NOMO-1 treated with dmso at 0.1 percent for 144 hours (cell line): ENCODE data around the gene RALGPS2.

ENCODE experiments used
- DNase-seq: peaks from one replicate; lab custom pipeline; 2025; ENCODE audit not compliant: unreplicated experiment; lab: John Stamatoyannopoulos, UW

Gene RALGPS2

DNA sequence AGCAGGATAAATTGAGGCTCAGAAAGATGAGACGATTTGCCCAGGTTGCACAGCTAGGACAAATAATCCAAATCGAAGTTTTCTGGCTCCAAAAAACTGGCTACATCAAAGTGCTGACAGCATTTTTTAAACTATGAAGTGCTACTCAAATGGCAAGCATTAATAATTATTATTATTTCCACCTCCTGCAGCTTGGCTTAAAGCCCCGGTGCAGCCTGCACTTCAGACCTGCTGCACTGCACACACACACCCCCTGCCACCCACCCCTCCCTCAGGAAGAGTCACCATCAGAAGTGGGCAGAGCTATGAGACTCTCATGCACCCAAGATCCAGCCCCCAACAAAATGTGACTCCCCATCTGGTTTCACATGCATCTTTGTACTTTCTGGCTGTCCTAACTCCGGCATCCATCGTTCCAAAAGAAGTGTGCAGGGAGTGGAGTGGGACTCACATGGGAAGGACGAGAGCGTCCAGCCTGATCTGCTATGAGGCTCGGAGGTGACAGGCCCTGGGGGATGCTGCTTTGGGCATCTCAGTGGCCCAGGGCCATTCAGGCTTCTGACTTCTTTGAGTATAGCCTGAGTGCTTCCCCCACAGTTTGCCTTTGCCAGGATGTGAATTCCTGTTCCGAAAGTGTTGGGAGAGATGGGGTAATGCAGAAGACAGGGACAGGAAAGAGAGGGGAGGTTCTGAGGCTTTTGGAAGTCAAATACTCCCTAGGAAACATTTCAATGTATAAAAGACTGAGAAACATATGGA, 235.6 kb downstream of the RALGPS2 start:
- DNase-seq, result no peak

DNA sequence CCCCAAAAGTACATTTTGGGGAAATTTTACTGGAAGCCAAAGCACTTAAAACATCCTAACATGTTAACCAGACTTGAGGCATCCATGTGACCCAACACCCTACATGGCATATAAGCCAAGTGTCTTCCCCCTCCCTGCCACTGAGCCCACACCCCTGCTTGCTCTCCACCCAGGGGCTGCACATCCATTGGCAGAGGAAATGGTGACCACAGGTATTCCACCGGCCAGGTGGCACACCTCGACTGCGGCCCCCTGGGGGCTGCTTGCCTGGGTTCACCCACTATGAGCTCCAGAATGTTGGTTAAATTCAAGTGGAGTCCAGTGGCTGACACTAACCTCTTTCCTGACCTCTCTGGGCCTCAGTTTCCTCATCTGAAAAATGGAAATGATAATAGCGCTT, 236.3 kb downstream of the RALGPS2 start:
- DNase-seq, result no peak

- no peak for DNase-seq
Measured at GRCh38 chr1:178961868-178962267, 236.8 kb downstream of the RALGPS2 start.

- DNase-seq, result no peak
Measured at GRCh38 chr1:178962853-178963711, 238.0 kb downstream of the RALGPS2 start.

GRCh38 chr1:178964469-178965330, 239.7 kb downstream of the RALGPS2 start:
- no peak for DNase-seq

DNA sequence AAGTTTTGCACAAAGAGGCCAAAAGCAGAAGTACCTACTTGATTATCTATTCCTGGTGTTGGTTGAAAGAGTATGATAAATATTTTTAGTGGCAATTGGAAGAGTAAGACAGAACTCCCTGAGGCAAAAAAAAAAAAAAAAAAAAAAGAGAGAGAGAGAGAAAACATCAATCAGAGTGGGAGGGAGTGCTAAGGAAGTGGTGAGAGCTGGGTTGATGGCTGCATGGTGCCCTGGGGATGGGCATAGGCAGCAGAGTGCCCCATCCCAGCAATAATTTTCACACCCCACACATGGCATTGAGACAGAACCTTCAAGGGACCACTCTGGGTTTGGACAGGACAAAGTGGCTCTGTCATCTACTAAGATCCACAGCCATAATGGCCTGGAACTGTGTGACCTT, 241.3 kb downstream of the RALGPS2 start:
- no peak for DNase-seq

GRCh38 chr1:178969226-178969987, 244.4 kb downstream of the RALGPS2 start:
- no peak for DNase-seq

GRCh38 chr1:178970184-178970583, 245.1 kb downstream of the RALGPS2 start:
- no peak for DNase-seq
